ENCODE results near the gene FANCG.
A peak's percentile ranks its signal among the peaks of the same experiment; 100 is the strongest.

The FANCG gene

GRCh38 chr9:35072461-35073278, 7.1 kb downstream of the FANCG start, which contains the start of gene VCP:
Gene VCP, minus strand, starts transcription at chr9:35072625. Its CDS starts 272 bp downstream, at chr9:35072353.
- peak within 1 kb of the TSS; percentile 94 for H3K4me3 ChIP-seq (ENCODE audit: low read length)
- H3K9me3 ChIP-seq (ENCODE audit: control insufficient read depth, low read depth, low read length): no peaks in the 10 kb centered on the region
- peaks cover 50% of the 10 kb centered on the region for H3K36me3 ChIP-seq (ENCODE audit: control insufficient read depth, low read depth, low read length)
- peaks cover 7% of the 10 kb centered on the region for H3K4me1 ChIP-seq (ENCODE audit: control insufficient read depth, low read depth, low read length)
- H3K9ac ChIP-seq (ENCODE audit: low read length): peak within 1 kb of the TSS; percentile 94
- no peaks in the 10 kb centered on the region for H3K27me3 ChIP-seq (ENCODE audit: control insufficient read depth, insufficient read depth, low read length)
- H3K27ac ChIP-seq (ENCODE audit: low read length): peak within 1 kb of the TSS; percentile 72

GRCh38 chr9:35071814-35072460, 7.8 kb downstream of the FANCG start:
- peak overlapping the region; percentile 94 for H3K4me3 ChIP-seq (ENCODE audit: low read length)
- H3K27me3 ChIP-seq (ENCODE audit: control insufficient read depth, insufficient read depth, low read length): no peaks in the 10 kb centered on the region
- H3K36me3 ChIP-seq (ENCODE audit: control insufficient read depth, low read depth, low read length): peaks cover 54% of the 10 kb centered on the region
- H3K9me3 ChIP-seq (ENCODE audit: control insufficient read depth, low read depth, low read length): no peaks in the 10 kb centered on the region
- H3K27ac ChIP-seq (ENCODE audit: low read length): peak overlapping the region; percentile 72
- H3K4me1 ChIP-seq (ENCODE audit: control insufficient read depth, low read depth, low read length): peaks cover 7% of the 10 kb centered on the region
- H3K9ac ChIP-seq (ENCODE audit: low read length): peak overlapping the region; percentile 94

GRCh38 chr9:35070823-35071813, 8.6 kb downstream of the FANCG start:
- Histone ChIP-seq H3K9me3 (ENCODE audit: control insufficient read depth, low read depth, low read length) (no peaks in the 10 kb centered on the region), H3K9ac (ENCODE audit: low read length) (peak overlapping the region; percentile 94), H3K27me3 (ENCODE audit: control insufficient read depth, insufficient read depth, low read length) (no peaks in the 10 kb centered on the region), H3K36me3 (ENCODE audit: control insufficient read depth, low read depth, low read length) (peaks cover 55% of the 10 kb centered on the region), H3K4me3 (ENCODE audit: low read length) (peak overlapping the region; percentile 94), H3K27ac (ENCODE audit: low read length) (peak overlapping the region; percentile 72), H3K4me1 (ENCODE audit: control insufficient read depth, low read depth, low read length) (peaks cover 7% of the 10 kb centered on the region)

- Histone ChIP-seq H3K9me3 (ENCODE audit: control insufficient read depth, low read depth, low read length) (no peaks in the 10 kb centered on the region), H3K4me3 (ENCODE audit: low read length) (peak overlapping the region; percentile 94), H3K4me1 (ENCODE audit: control insufficient read depth, low read depth, low read length) (peaks cover 7% of the 10 kb centered on the region), H3K9ac (ENCODE audit: low read length) (no peak overlapping the region), H3K36me3 (ENCODE audit: control insufficient read depth, low read depth, low read length) (peaks cover 55% of the 10 kb centered on the region), H3K27me3 (ENCODE audit: control insufficient read depth, insufficient read depth, low read length) (no peaks in the 10 kb centered on the region), H3K27ac (ENCODE audit: low read length) (no peak overlapping the region)
Measured at GRCh38 chr9:35069020-35069419, 10.7 kb downstream of the FANCG start.

GRCh38 chr9:35067056-35067455, 12.7 kb downstream of the FANCG start:
- Histone ChIP-seq H3K4me3 (ENCODE audit: low read length) (no peak overlapping the region), H3K36me3 (ENCODE audit: control insufficient read depth, low read depth, low read length) (peaks cover 69% of the 10 kb centered on the region), H3K27ac (ENCODE audit: low read length) (no peak overlapping the region), H3K9ac (ENCODE audit: low read length) (no peak overlapping the region), H3K9me3 (ENCODE audit: control insufficient read depth, low read depth, low read length) (no peaks in the 10 kb centered on the region), H3K4me1 (ENCODE audit: control insufficient read depth, low read depth, low read length) (peaks cover 7% of the 10 kb centered on the region), H3K27me3 (ENCODE audit: control insufficient read depth, insufficient read depth, low read length) (no peaks in the 10 kb centered on the region)

GRCh38 chr9:35060548-35061207, 19.1 kb downstream of the FANCG start:
- Histone ChIP-seq H3K9ac (ENCODE audit: low read length) (no peak overlapping the region), H3K27me3 (ENCODE audit: control insufficient read depth, insufficient read depth, low read length) (no peaks in the 10 kb centered on the region), H3K4me3 (ENCODE audit: low read length) (no peak overlapping the region), H3K36me3 (ENCODE audit: control insufficient read depth, low read depth, low read length) (peaks cover 99% of the 10 kb centered on the region), H3K4me1 (ENCODE audit: control insufficient read depth, low read depth, low read length) (no peaks in the 10 kb centered on the region), H3K9me3 (ENCODE audit: control insufficient read depth, low read depth, low read length) (no peaks in the 10 kb centered on the region), H3K27ac (ENCODE audit: low read length) (no peak overlapping the region)

GRCh38 chr9:35059438-35059837, 20.3 kb downstream of the FANCG start:
- no peak overlapping the region for H3K9ac ChIP-seq (ENCODE audit: low read length)
- peaks cover 93% of the 10 kb centered on the region for H3K36me3 ChIP-seq (ENCODE audit: control insufficient read depth, low read depth, low read length)
- H3K9me3 ChIP-seq (ENCODE audit: control insufficient read depth, low read depth, low read length): no peaks in the 10 kb centered on the region
- no peaks in the 10 kb centered on the region for H3K4me1 ChIP-seq (ENCODE audit: control insufficient read depth, low read depth, low read length)
- no peaks in the 10 kb centered on the region for H3K27me3 ChIP-seq (ENCODE audit: control insufficient read depth, insufficient read depth, low read length)
- H3K4me3 ChIP-seq (ENCODE audit: low read length): no peak overlapping the region
- no peak overlapping the region for H3K27ac ChIP-seq (ENCODE audit: low read length)

GRCh38 chr9:35057271-35057620, 22.5 kb downstream of the FANCG start:
- H3K27me3 ChIP-seq (ENCODE audit: control insufficient read depth, insufficient read depth, low read length): no peaks in the 10 kb centered on the region
- H3K9ac ChIP-seq (ENCODE audit: low read length): no peak overlapping the region
- H3K27ac ChIP-seq (ENCODE audit: low read length): no peak overlapping the region
- H3K4me1 ChIP-seq (ENCODE audit: control insufficient read depth, low read depth, low read length): no peaks in the 10 kb centered on the region
- peaks cover 77% of the 10 kb centered on the region for H3K36me3 ChIP-seq (ENCODE audit: control insufficient read depth, low read depth, low read length)
- H3K9me3 ChIP-seq (ENCODE audit: control insufficient read depth, low read depth, low read length): no peaks in the 10 kb centered on the region
- H3K4me3 ChIP-seq (ENCODE audit: low read length): no peak overlapping the region

- no peak overlapping the region for H3K4me3 ChIP-seq (ENCODE audit: low read length)
- H3K9ac ChIP-seq (ENCODE audit: low read length): no peak overlapping the region
- H3K27me3 ChIP-seq (ENCODE audit: control insufficient read depth, insufficient read depth, low read length): no peaks in the 10 kb centered on the region
- H3K36me3 ChIP-seq (ENCODE audit: control insufficient read depth, low read depth, low read length): peaks cover 75% of the 10 kb centered on the region
- H3K4me1 ChIP-seq (ENCODE audit: control insufficient read depth, low read depth, low read length): no peaks in the 10 kb centered on the region
- no peak overlapping the region for H3K27ac ChIP-seq (ENCODE audit: low read length)
- H3K9me3 ChIP-seq (ENCODE audit: control insufficient read depth, low read depth, low read length): no peaks in the 10 kb centered on the region
Measured at GRCh38 chr9:35056571-35057270, 23.0 kb downstream of the FANCG start.

- Histone ChIP-seq H3K9ac (ENCODE audit: low read length) (no peak overlapping the region), H3K9me3 (ENCODE audit: control insufficient read depth, low read depth, low read length) (no peaks in the 10 kb centered on the region), H3K27ac (ENCODE audit: low read length) (no peak overlapping the region), H3K27me3 (ENCODE audit: control insufficient read depth, insufficient read depth, low read length) (no peaks in the 10 kb centered on the region), H3K36me3 (ENCODE audit: control insufficient read depth, low read depth, low read length) (peaks cover 62% of the 10 kb centered on the region), H3K4me3 (ENCODE audit: low read length) (no peak overlapping the region), H3K4me1 (ENCODE audit: control insufficient read depth, low read depth, low read length) (no peaks in the 10 kb centered on the region)
Measured at GRCh38 chr9:35054871-35055644, 24.7 kb downstream of the FANCG start.

Measured in iPS-18a (cell line).